IPS DF 6.9 (cell line): ENCODE results near the gene BCAM.
A peak's percentile ranks its signal among the peaks of the same experiment; 100 is the strongest.
"Not testable (repeated sequence)": the region's sequence is repeated elsewhere in the genome, so short reads cannot be mapped to it uniquely, and the experiment has no call there.

Experiments
- DNase-seq: peaks from one replicate; pipeline ENCODE4 v3.0.0-alpha.2; 2013; ENCODE audit warnings: low read depth, low spot score
- H3K27ac ChIP-seq: one replicate; pipeline ENCODE4 v1.5.1; 2013; ENCODE audit warnings: low read length, control low read depth
- H3K27me3 ChIP-seq: 2 replicates; pipeline ENCODE4 v1.6.1; 2013; ENCODE audit warnings: mild to moderate bottlenecking, low read length; ENCODE audit not compliant: control insufficient read depth, insufficient read depth
- H3K36me3 ChIP-seq: 2 replicates; pipeline ENCODE4 v1.6.1; 2013; ENCODE audit warnings: low read length; ENCODE audit not compliant: control insufficient read depth, insufficient read depth
- H3K4me1 ChIP-seq: 2 replicates; pipeline ENCODE4 v1.6.1; 2013; ENCODE audit warnings: low read length; ENCODE audit not compliant: control insufficient read depth, insufficient read depth
- H3K4me3 ChIP-seq: 2 replicates; pipeline ENCODE4 v1.5.1; 2013; ENCODE audit warnings: mild to moderate bottlenecking, low read length
- H3K9me3 ChIP-seq: 2 replicates; pipeline ENCODE4 v1.6.1; 2013; ENCODE audit warnings: low read length, inconsistent platforms; ENCODE audit not compliant: control insufficient read depth, insufficient read depth
- WGBS: extraction: QIAGEN DNeasy Blood & Tissue Kit; methylation state at CpG from one replicate; pipeline ENCODE4 v1.1.7; 2013; ENCODE audit warnings: mixed read lengths, missing lambda C conversion rate; ENCODE audit not compliant: insufficient read length, insufficient coverage; 5-methylcytosine and 5-hydroxymethylcytosine counted together

Gene BCAM

GRCh38 chr19:44808463-44809371 is at the start of gene BCAM:
Gene BCAM, plus strand, starts transcription at chr19:44809103. Its CDS starts 22 bp downstream, at chr19:44809125.
- Histone ChIP-seq H3K4me3 (peak within 1 kb of the TSS; percentile 70; the same call in 1 of the 2 replicates), H3K4me1 (peaks cover 7% of the 10 kb centered on the region), H3K27me3 (peaks cover 3% of the 10 kb centered on the region; the same call in 1 of the 2 replicates), H3K27ac (no peak within 1 kb of the TSS), H3K9me3 (no peaks in the 10 kb centered on the region), H3K36me3 (peaks cover 8% of the 10 kb centered on the region; the same call in 1 of the 2 replicates)
- WGBS, result no CpG with 5 or more reads among the region's 59 CpGs
- no peak for DNase-seq

GRCh38 chr19:44762038-44762437 is 46.9 kb upstream of the BCAM start:
- no peak for DNase-seq
- Histone ChIP-seq H3K36me3 (no peaks in the 10 kb centered on the region), H3K4me3 (no peak overlapping the region), H3K4me1 (0 out of 2 replicates have a peak, but pooled peaks cover 1% of the 10 kb centered on the region), H3K27me3 (peaks cover 5% of the 10 kb centered on the region; the same call in 1 of the 2 replicates), H3K27ac (no peak overlapping the region), H3K9me3 (no peaks in the 10 kb centered on the region)
- no CpG with 5 or more reads among the region's 8 CpGs for WGBS

DNA sequence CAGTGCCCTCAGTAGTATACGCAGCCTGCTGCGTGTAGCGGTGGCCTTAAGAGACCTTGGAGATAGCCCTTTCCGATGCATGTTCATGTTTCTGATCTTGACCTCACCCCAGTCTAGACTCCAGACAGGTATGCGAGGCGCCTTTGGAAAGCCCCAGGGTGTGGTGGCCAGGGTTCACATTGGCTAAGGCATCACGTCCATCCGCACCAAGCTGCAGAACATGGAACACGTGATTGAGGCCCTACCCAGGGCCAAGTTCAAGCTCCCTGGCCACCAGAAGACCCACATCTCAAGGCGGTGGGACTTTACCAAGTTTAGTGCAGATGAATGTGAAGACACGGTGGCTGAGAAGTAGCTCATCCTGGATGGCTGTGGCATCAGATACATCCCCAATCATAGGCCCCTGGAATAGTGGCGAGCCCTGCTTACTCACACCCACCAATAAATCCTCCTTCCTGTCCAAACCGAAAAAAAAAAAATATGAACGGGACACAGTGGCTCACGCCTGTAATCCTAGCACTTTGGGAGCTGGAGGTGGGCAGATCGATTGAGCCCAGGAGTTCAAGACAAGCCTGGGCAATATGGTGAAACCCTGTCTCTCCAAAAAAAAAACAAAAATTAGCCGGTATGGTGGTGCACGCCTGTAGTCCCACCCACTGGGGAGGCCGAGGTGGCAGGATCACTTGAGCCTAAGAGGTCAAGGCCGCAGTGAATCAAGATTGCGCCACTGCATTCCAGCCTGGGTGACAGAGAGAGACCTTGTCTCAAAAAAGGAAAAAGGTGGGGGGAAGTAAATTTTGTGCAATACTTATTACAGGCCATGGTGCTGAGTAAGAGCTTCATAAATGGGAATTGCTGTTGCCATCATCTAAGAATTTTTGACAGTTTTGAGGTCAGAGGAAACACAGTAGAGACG is 43.6 kb upstream of the BCAM start:
- Histone ChIP-seq H3K27ac (no peak overlapping the region), H3K27me3 (no peaks in the 10 kb centered on the region), H3K4me1 (no peaks in the 10 kb centered on the region), H3K4me3 (no peak overlapping the region), H3K36me3 (no peaks in the 10 kb centered on the region), H3K9me3 (no peaks in the 10 kb centered on the region)
- WGBS, result no CpG with 5 or more reads among the region's 22 CpGs
- no peak for DNase-seq

DNA sequence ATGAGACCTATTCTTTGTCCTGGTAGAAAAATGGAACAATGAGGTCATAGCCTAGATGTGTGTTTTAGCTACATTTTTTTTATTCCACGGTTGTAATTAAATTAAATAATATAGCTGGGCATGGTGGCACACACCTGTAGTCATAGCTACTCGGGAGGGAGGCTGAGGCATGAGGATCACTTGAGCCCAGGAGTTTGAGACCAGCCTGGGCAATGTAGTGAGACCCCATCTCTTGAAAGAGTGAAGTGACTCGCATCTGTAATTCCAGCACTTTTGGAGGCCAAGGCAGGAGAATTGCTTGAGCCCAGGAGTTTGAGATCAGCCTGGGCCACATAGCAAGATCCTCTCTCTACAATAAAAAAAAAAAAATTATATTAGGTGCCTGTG is 43.0 kb upstream of the BCAM start:
- Histone ChIP-seq H3K4me1 (no peaks in the 10 kb centered on the region), H3K27me3 (no peaks in the 10 kb centered on the region), H3K27ac (no peak overlapping the region), H3K36me3 (no peaks in the 10 kb centered on the region), H3K4me3 (no peak overlapping the region), H3K9me3 (no peaks in the 10 kb centered on the region)
- no peak for DNase-seq
- WGBS, result no CpG with 5 or more reads among the region's 3 CpGs

DNA sequence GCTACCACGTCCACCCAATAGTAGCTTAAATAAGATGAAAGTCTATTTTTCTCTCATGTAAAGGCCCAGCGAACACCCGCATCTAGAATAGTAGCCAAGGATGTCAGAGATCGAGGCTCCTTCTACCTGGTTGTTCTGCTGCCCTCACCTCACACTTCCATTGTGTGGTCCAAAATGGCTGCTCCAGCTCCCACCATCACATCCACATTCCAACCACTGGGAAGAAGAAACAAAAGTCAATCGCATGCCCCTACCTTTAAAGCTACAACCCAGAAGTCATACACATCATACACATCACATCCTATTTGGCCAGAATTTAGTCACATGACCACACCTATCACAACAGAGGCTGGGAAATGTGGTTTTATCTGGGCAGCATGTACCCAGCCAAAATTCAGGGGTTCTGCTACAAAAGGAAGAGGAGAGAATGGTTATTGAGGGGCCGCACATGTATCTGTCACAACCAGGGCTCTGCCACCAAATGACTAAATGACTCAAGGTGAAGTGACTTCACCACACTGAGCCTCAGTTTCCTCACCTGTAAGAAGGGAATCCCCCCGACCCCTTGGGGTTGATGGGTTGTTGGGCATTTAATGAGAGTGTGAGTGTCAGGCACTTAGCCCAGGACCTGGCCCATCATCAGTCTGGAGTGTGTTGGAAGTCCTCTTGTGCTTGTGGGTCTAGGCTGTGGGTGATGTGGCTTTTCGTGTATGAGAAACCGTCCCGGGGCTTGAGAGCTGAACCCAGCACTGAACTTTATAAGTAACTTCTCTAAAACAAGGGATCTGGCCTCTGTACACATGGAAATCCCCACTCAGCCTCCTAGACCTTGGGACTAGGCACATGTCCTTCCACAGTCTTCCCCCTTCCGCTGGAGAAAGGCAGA is 41.4 kb upstream of the BCAM start:
- WGBS, result no CpG with 5 or more reads among the region's 11 CpGs
- no peaks in the 10 kb centered on the region for H3K4me1 ChIP-seq
- no peak overlapping the region for H3K27ac ChIP-seq

GRCh38 chr19:44770550-44771257 is 38.2 kb upstream of the BCAM start:
- H3K4me3 ChIP-seq, result no peak overlapping the region
- H3K27ac ChIP-seq, result no peak overlapping the region
- no peaks in the 10 kb centered on the region for H3K36me3 ChIP-seq
- H3K9me3 ChIP-seq, result no peaks in the 10 kb centered on the region
- H3K4me1 ChIP-seq, result no peaks in the 10 kb centered on the region
- DNase-seq, result no peak
- no CpG with 5 or more reads among the region's 15 CpGs for WGBS
- no peaks in the 10 kb centered on the region for H3K27me3 ChIP-seq

More for the DNA sequence above, 41.4 kb upstream of the BCAM start:
- DNase-seq, result no peak
- Histone ChIP-seq H3K4me3 (no peak overlapping the region), H3K27me3 (no peaks in the 10 kb centered on the region), H3K9me3 (no peaks in the 10 kb centered on the region), H3K36me3 (no peaks in the 10 kb centered on the region)

GRCh38 chr19:44772144-44772543 is 36.8 kb upstream of the BCAM start:
- H3K4me1 ChIP-seq, DNase-seq, H3K36me3 ChIP-seq, H3K27me3 ChIP-seq, H3K4me3 ChIP-seq, H3K27ac ChIP-seq, H3K9me3 ChIP-seq: not testable (repeated sequence)
- WGBS, result no CpG with 5 or more reads among the region's 18 CpGs

GRCh38 chr19:44772959-44773358 is 35.9 kb upstream of the BCAM start:
- peaks cover 3% of the 10 kb centered on the region; the same call in 1 of the 2 replicates for H3K4me1 ChIP-seq
- H3K4me3 ChIP-seq, result no peak overlapping the region
- no CpG with 5 or more reads among the region's 3 CpGs for WGBS
- no peaks in the 10 kb centered on the region for H3K36me3 ChIP-seq
- no peaks in the 10 kb centered on the region for H3K9me3 ChIP-seq
- H3K27ac ChIP-seq, result no peak overlapping the region
- no peaks in the 10 kb centered on the region for H3K27me3 ChIP-seq
- DNase-seq, result no peak

DNA sequence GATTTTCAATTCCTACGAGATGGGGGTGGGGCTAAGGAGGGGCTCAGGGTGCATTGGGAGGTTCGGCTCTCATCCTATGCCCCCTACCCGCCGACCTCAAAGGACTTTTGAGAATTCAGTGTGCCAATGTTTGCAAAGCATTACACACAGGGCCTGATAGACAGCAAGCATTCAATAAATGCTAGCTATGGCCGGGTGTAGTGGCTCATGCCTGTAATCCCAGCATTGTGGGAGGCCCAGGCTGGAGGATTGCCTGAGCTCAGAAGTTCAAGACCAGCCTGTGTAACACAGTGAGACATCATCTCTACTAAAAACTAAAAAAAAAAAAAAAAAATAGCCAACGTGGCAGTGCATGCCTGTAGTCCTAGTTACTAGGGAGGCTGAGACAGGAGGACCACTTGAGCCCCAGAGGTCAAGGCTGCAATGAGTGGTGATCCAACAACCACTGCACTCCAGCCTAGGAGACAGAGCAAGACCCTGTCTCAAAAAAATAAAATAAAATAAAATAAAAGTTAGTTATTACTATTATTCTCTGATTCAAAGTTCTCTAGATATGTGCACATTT is 33.1 kb upstream of the BCAM start:
- Histone ChIP-seq H3K4me3 (no peak overlapping the region), H3K27me3 (no peaks in the 10 kb centered on the region), H3K36me3 (no peaks in the 10 kb centered on the region; the same call in 1 of the 2 replicates), H3K9me3 (no peaks in the 10 kb centered on the region), H3K4me1 (peaks cover 3% of the 10 kb centered on the region; the same call in 1 of the 2 replicates), H3K27ac (no peak overlapping the region)
- DNase-seq, result no peak
- WGBS, result no CpG with 5 or more reads among the region's 6 CpGs
